ENCODE measurements around the gene GMEB1. TPM values are rescaled to one million over a fixed set of nuclear protein-coding genes. Genes with fewer than 3 reads are reported as not detected.

GMEB1 gene
- total RNA-seq, 3 donors from 2014 or later (not counting 1 experiment from before 2014, with no cell fraction given) = 26.1 to 29.1 (median 28.3) TPM

GRCh38 chr1:28756846-28757245 lies 88.3 kb downstream of the GMEB1 start:
- Histone ChIP-seq H3K27me3 (ENCODE audit: control insufficient read depth, insufficient read depth, low read length) (no peaks in the 10 kb centered on the region), H3K4me3 (ENCODE audit: low read length) (no peak overlapping the region), H3K27ac (ENCODE audit: low read length) (no peak overlapping the region), H3K9me3 (ENCODE audit: control insufficient read depth, insufficient read depth, low read length) (no peaks in the 10 kb centered on the region), H3K36me3 (ENCODE audit: control insufficient read depth, insufficient read depth, low read length) (peaks cover 13% of the 10 kb centered on the region), H3K4me1 (ENCODE audit: control insufficient read depth, insufficient read depth, low read length) (peaks cover 23% of the 10 kb centered on the region)
- WGBS (ENCODE audit: insufficient coverage) = 63% methylated on average over 5 of the region's 5 CpGs
- DNase-seq (peak in 1 of 2 donors; percentile 47), ATAC-seq (no peak)
- Mint-ChIP-seq H3K36me3 (no peaks in the 10 kb centered on the region), H3K27ac (peak overlapping the region; percentile 15 to 42), H3K27me3 (ENCODE audit: low read depth in 2 of 2) (no peaks in the 10 kb centered on the region), H3K9me3 (no peaks in the 10 kb centered on the region), H3K4me1 (peaks cover 19 to 30% of the 10 kb centered on the region in 2 donors), H3K4me3 (no peak overlapping the region)
- intact Hi-C loops (cut with micrococcal nuclease) = no loop called here
- TF ChIP-seq, protein P1, sequence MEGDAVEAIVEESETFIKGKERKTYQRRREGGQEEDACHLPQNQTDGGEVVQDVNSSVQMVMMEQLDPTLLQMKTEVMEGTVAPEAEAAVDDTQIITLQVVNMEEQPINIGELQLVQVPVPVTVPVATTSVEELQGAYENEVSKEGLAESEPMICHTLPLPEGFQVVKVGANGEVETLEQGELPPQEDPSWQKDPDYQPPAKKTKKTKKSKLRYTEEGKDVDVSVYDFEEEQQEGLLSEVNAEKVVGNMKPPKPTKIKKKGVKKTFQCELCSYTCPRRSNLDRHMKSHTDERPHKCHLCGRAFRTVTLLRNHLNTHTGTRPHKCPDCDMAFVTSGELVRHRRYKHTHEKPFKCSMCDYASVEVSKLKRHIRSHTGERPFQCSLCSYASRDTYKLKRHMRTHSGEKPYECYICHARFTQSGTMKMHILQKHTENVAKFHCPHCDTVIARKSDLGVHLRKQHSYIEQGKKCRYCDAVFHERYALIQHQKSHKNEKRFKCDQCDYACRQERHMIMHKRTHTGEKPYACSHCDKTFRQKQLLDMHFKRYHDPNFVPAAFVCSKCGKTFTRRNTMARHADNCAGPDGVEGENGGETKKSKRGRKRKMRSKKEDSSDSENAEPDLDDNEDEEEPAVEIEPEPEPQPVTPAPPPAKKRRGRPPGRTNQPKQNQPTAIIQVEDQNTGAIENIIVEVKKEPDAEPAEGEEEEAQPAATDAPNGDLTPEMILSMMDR (IDR thresholded peaks at IDR 0.05) = no peak

GRCh38 chr1:28758420-28758819 lies 89.8 kb downstream of the GMEB1 start:
- H3K36me3 ChIP-seq (ENCODE audit: control insufficient read depth, insufficient read depth, low read length) = peaks cover 11% of the 10 kb centered on the region
- H3K4me3 ChIP-seq (ENCODE audit: low read length) = no peak overlapping the region
- Mint-ChIP-seq H3K27me3 (ENCODE audit: low read depth in 2 of 2) (no peaks in the 10 kb centered on the region), H3K9me3 (no peaks in the 10 kb centered on the region), H3K36me3 (no peaks in the 10 kb centered on the region), H3K4me3 (no peak overlapping the region), H3K27ac (peak overlapping the region; percentile 61 to 71), H3K4me1 (peaks cover 19 to 27% of the 10 kb centered on the region in 2 donors)
- ATAC-seq (no peak), DNase-seq (no peak)
- no peak overlapping the region for H3K27ac ChIP-seq (ENCODE audit: low read length)
- peaks cover 19% of the 10 kb centered on the region for H3K4me1 ChIP-seq (ENCODE audit: control insufficient read depth, insufficient read depth, low read length)
- intact Hi-C loops (cut with micrococcal nuclease) = no loop called here
- 93% methylated on average over 3 of the region's 4 CpGs for WGBS (ENCODE audit: insufficient coverage)
- TF ChIP-seq, protein P1 (IDR thresholded peaks at IDR 0.05) = no peak
- H3K27me3 ChIP-seq (ENCODE audit: control insufficient read depth, insufficient read depth, low read length) = no peaks in the 10 kb centered on the region
- H3K9me3 ChIP-seq (ENCODE audit: control insufficient read depth, insufficient read depth, low read length) = no peaks in the 10 kb centered on the region

DNA sequence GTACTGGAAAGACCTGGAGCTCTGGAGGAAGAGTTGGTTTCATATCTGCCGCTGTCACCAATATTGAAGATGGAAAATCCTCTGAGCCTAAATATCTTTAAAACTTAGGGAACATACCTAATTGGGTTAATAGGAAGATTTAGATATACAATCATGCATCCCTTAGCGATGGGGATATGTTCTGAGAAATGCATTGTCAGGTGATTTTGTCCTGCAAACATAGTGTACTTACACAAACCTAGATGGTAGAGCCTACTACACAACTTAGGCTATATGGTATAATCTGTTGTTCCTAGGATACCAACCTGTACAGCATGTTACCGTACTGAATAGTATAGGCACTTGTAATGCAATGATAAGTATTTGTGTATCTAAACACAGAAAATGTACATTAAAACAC lies 90.7 kb downstream of the GMEB1 start:
- DNase-seq = no peak
- no peaks in the 10 kb centered on the region for H3K27me3 Mint-ChIP-seq (ENCODE audit: low read depth in 2 of 2)
- intact Hi-C loops (cut with micrococcal nuclease) = no loop called here
- H3K4me3 ChIP-seq (ENCODE audit: low read length) = no peak overlapping the region
- H3K9me3 Mint-ChIP-seq = no peaks in the 10 kb centered on the region
- H3K4me1 ChIP-seq (ENCODE audit: control insufficient read depth, insufficient read depth, low read length) = peaks cover 14% of the 10 kb centered on the region
- H3K27me3 ChIP-seq (ENCODE audit: control insufficient read depth, insufficient read depth, low read length) = no peaks in the 10 kb centered on the region
- H3K4me1 Mint-ChIP-seq = peaks cover 19 to 21% of the 10 kb centered on the region in 2 donors
- no peak overlapping the region for H3K4me3 Mint-ChIP-seq
- H3K36me3 ChIP-seq (ENCODE audit: control insufficient read depth, insufficient read depth, low read length) = peaks cover 11% of the 10 kb centered on the region
- ATAC-seq = no peak
- TF ChIP-seq, protein P1 (IDR thresholded peaks at IDR 0.05) = no peak
- H3K9me3 ChIP-seq (ENCODE audit: control insufficient read depth, insufficient read depth, low read length) = no peaks in the 10 kb centered on the region
- H3K27ac ChIP-seq (ENCODE audit: low read length) = no peak overlapping the region
- WGBS (ENCODE audit: insufficient coverage) = no CpG with 5 or more reads among the region's 3 CpGs
- peak overlapping the region; percentile 61 to 71 for H3K27ac Mint-ChIP-seq
- no peaks in the 10 kb centered on the region for H3K36me3 Mint-ChIP-seq

GRCh38 chr1:28761189-28761588 lies 92.6 kb downstream of the GMEB1 start:
- peaks cover 8% of the 10 kb centered on the region for H3K4me1 ChIP-seq (ENCODE audit: control insufficient read depth, insufficient read depth, low read length)
- Mint-ChIP-seq H3K27me3 (ENCODE audit: low read depth in 2 of 2) (no peaks in the 10 kb centered on the region), H3K36me3 (no peaks in the 10 kb centered on the region), H3K27ac (peak overlapping the region in 1 of 2 donors; percentile 53), H3K4me3 (no peak overlapping the region), H3K4me1 (peaks cover 29 to 31% of the 10 kb centered on the region in 2 donors), H3K9me3 (no peaks in the 10 kb centered on the region)
- DNase-seq = no peak
- intact Hi-C loops (cut with micrococcal nuclease) = no loop called here
- 98% methylated on average over 5 of the region's 5 CpGs for WGBS (ENCODE audit: insufficient coverage)
- no peak for ATAC-seq
- H3K27me3 ChIP-seq (ENCODE audit: control insufficient read depth, insufficient read depth, low read length) = no peaks in the 10 kb centered on the region
- TF ChIP-seq, protein P1 (IDR thresholded peaks at IDR 0.05) = no peak
- H3K4me3 ChIP-seq (ENCODE audit: low read length) = no peak overlapping the region
- no peaks in the 10 kb centered on the region for H3K9me3 ChIP-seq (ENCODE audit: control insufficient read depth, insufficient read depth, low read length)
- no peak overlapping the region for H3K27ac ChIP-seq (ENCODE audit: low read length)
- peaks cover 15% of the 10 kb centered on the region for H3K36me3 ChIP-seq (ENCODE audit: control insufficient read depth, insufficient read depth, low read length)

Data from natural killer cell (primary cell).